HG02678 (cell line): ENCODE measurements around the gene LCE3A.

Experiments
- ATAC-seq: cut with Tn5 transposase; IDR thresholded peaks from one replicate; pipeline ENCODE4 v1.9.1; 2021; ENCODE audit warnings: mild to moderate bottlenecking, moderate library complexity; ENCODE audit not compliant: unreplicated experiment

The LCE3A gene

GRCh38 chr1:152577168-152577567 is 45.7 kb downstream of the LCE3A start:
- ATAC-seq = no peak
